Mesenchymal stem cell (in vitro differentiated cells and primary cell): ENCODE measurements around the gene TNPO1.

Experiments
- DNase-seq: peaks from one replicate; pipeline ENCODE4 v3.0.0-alpha.2; 2013
- H2AFZ ChIP-seq: one replicate; pipeline ENCODE4 v1.6.1; 2013; ENCODE audit warnings: low read depth, mild to moderate bottlenecking, control low read depth, inconsistent platforms, low read length, moderate library complexity
- H2AK5ac ChIP-seq: 2 replicates; pipeline ENCODE4 v1.6.1; 2013; ENCODE audit warnings: low read length, moderate library complexity, mild to moderate bottlenecking, inconsistent platforms; ENCODE audit not compliant: severe bottlenecking
- H2BK120ac ChIP-seq: one replicate; pipeline ENCODE4 v1.6.1; 2013; ENCODE audit warnings: low read depth, mild to moderate bottlenecking, inconsistent platforms, low read length, moderate library complexity
- H2BK12ac ChIP-seq, 2 experiments: one replicate each; pipeline ENCODE4 v1.6.1; 2013; ENCODE audit warnings: inconsistent platforms in 2 of 2, low read length in 2 of 2, mild to moderate bottlenecking in 2 of 2, moderate library complexity in 2 of 2, control low read depth in 1 of 2
- H2BK15ac ChIP-seq: one replicate; pipeline ENCODE4 v1.6.1; 2013; ENCODE audit warnings: mild to moderate bottlenecking, low read depth, inconsistent platforms; ENCODE audit not compliant: poor library complexity, severe bottlenecking
- H2BK5ac ChIP-seq: 2 replicates; pipeline ENCODE4 v1.6.1; 2013; ENCODE audit warnings: low read depth, mild to moderate bottlenecking, low read length, control low read depth, inconsistent platforms; ENCODE audit not compliant: poor library complexity, severe bottlenecking
- H3K14ac ChIP-seq, 2 experiments: one replicate each; pipeline ENCODE4 v1.6.1; 2013; ENCODE audit warnings: inconsistent platforms in 2 of 2, low read length in 2 of 2, control low read depth in 1 of 2, mild to moderate bottlenecking in 1 of 2, moderate library complexity in 1 of 2
- H3K18ac ChIP-seq, 2 experiments: one replicate each; pipeline ENCODE4 v1.6.1; 2013; ENCODE audit warnings: inconsistent platforms in 2 of 2, low read length in 2 of 2, control low read depth in 1 of 2, low read depth in 1 of 2, mild to moderate bottlenecking in 1 of 2
- H3K23ac ChIP-seq, 2 experiments: one replicate each; pipeline ENCODE4 v1.6.1; 2013; ENCODE audit warnings: inconsistent platforms in 2 of 2, low read length in 2 of 2, mild to moderate bottlenecking in 2 of 2, moderate library complexity in 2 of 2, control low read depth in 1 of 2
- H3K27ac ChIP-seq: 2 replicates; pipeline ENCODE4 v1.5.1; 2013; ENCODE audit warnings: mild to moderate bottlenecking, moderate library complexity, low read length, control low read depth, inconsistent platforms; ENCODE audit not compliant: poor library complexity, severe bottlenecking
- H3K27me3 ChIP-seq, 2 experiments: 2 replicates each; pipeline versions ENCODE4 v1.6.1 to v1.7.0; 2013; ENCODE audit warnings: low read length in 2 of 2, mild to moderate bottlenecking in 2 of 2, moderate library complexity in 2 of 2, control low read depth in 1 of 2, inconsistent platforms in 1 of 2; ENCODE audit not compliant: control insufficient read depth in 1 of 2, insufficient read depth in 1 of 2
- H3K36me3 ChIP-seq, 2 experiments: 2 replicates each; pipeline versions ENCODE4 v1.6.1 to v1.7.0; 2013; ENCODE audit warnings: low read length in 2 of 2, control low read depth in 1 of 2, inconsistent platforms in 1 of 2, low read depth in 1 of 2, mild to moderate bottlenecking in 1 of 2; ENCODE audit not compliant: insufficient read depth in 2 of 2, control insufficient read depth in 1 of 2
- H3K4ac ChIP-seq, 2 experiments: one replicate each; pipeline ENCODE4 v1.6.1; 2013; ENCODE audit warnings: inconsistent platforms in 2 of 2, low read length in 2 of 2, mild to moderate bottlenecking in 2 of 2, moderate library complexity in 2 of 2, control low read depth in 1 of 2, low read depth in 1 of 2
- H3K4me1 ChIP-seq: 2 replicates; pipeline ENCODE4 v1.6.1; 2013; ENCODE audit warnings: low read depth, low read length, control low read depth; ENCODE audit not compliant: control insufficient read depth, insufficient read depth
- H3K4me2 ChIP-seq: 2 replicates; pipeline ENCODE4 v1.6.1; 2013; ENCODE audit warnings: low read length, mild to moderate bottlenecking, inconsistent platforms; ENCODE audit not compliant: poor library complexity, severe bottlenecking
- H3K4me3 ChIP-seq, 2 experiments: 2 replicates each; pipeline versions ENCODE4 v1.5.1 to v1.7.0; 2013; ENCODE audit warnings: low read length in 2 of 2, mild to moderate bottlenecking in 2 of 2, control low read depth in 1 of 2, low read depth in 1 of 2; ENCODE audit not compliant: insufficient read depth in 1 of 2
- H3K79me1 ChIP-seq: replicated peaks from 2 replicates; pipeline ENCODE4 v1.6.1; 2013; ENCODE audit warnings: mild to moderate bottlenecking, control low read depth, low read length, inconsistent platforms; ENCODE audit not compliant: poor library complexity, severe bottlenecking
- H3K9ac ChIP-seq: 2 replicates; pipeline ENCODE4 v1.7.0; 2013; ENCODE audit warnings: mild to moderate bottlenecking, low read length, moderate library complexity
- H3K9me3 ChIP-seq: 2 replicates; pipeline ENCODE4 v1.7.0; 2013; ENCODE audit warnings: mild to moderate bottlenecking, low read length; ENCODE audit not compliant: control insufficient read depth
- H4K8ac ChIP-seq: one replicate; pipeline ENCODE4 v1.6.1; 2013; ENCODE audit warnings: inconsistent platforms, mild to moderate bottlenecking, low read length, moderate library complexity
- H4K91ac ChIP-seq: one replicate; pipeline ENCODE4 v1.6.1; 2013; ENCODE audit warnings: mild to moderate bottlenecking, low read length, inconsistent platforms
- WGBS: methylation state at CpG from one replicate; pipeline ENCODE4 v1.1.7; 2013; ENCODE audit warnings: mixed read lengths; 5-methylcytosine and 5-hydroxymethylcytosine counted together

Gene TNPO1

GRCh38 chr5:72908664-72909063, 92.2 kb downstream of the TNPO1 start:
- 100% methylated on average over 1 of the region's 6 CpGs for WGBS
- no peak overlapping the region for H2BK15ac ChIP-seq
- H3K9me3 ChIP-seq = no peaks in the 10 kb centered on the region
- no peak overlapping the region for H4K8ac ChIP-seq
- H3K36me3 ChIP-seq = peaks cover 19 to 95% of the 10 kb centered on the region in 2 experiments
- no peak for DNase-seq
- no peak overlapping the region for H3K18ac ChIP-seq
- no peak overlapping the region for H3K4me2 ChIP-seq
- no peak overlapping the region for H2BK5ac ChIP-seq
- no peak overlapping the region for H2AK5ac ChIP-seq
- H2BK12ac ChIP-seq = no peak overlapping the region
- no peak overlapping the region for H2BK120ac ChIP-seq
- H3K4me3 ChIP-seq = no peak overlapping the region
- no peak overlapping the region for H4K91ac ChIP-seq
- H3K4me1 ChIP-seq = no peaks in the 10 kb centered on the region
- H3K9ac ChIP-seq = no peak overlapping the region
- peaks cover 8% of the 10 kb centered on the region for H3K79me1 ChIP-seq
- H3K23ac ChIP-seq = no peak overlapping the region
- no peaks in the 10 kb centered on the region for H3K27me3 ChIP-seq
- H3K27ac ChIP-seq = no peak overlapping the region
- no peak overlapping the region for H3K14ac ChIP-seq
- no peak overlapping the region for H3K4ac ChIP-seq
- H2AFZ ChIP-seq = no peak overlapping the region

DNA sequence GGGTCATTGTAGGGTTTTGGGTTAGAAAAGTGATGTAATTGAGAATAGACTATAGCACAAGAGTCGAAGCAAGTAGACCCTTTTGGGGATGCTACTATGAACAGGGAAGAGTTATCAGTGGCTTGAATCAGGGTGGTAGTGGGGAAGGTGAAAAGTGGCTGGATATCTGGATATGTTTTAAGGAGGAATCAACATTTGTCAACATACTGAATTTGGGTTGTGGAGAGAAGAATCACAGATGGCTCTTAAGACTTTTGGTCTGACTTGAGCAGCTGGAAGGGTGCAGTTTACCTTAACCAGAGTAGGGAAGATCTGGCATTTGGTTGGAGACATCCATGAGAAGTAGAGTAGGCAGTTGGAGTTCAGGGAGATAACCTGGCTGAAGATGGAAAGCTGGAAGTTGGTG, 100.9 kb downstream of the TNPO1 start:
- no peak overlapping the region for H3K9ac ChIP-seq
- H2BK12ac ChIP-seq = no peak overlapping the region
- H3K36me3 ChIP-seq = peaks cover 3 to 31% of the 10 kb centered on the region in 2 experiments
- H3K9me3 ChIP-seq = no peaks in the 10 kb centered on the region
- 95% methylated on average over 1 of the region's 1 CpG for WGBS
- no peaks in the 10 kb centered on the region for H3K4me1 ChIP-seq
- H3K23ac ChIP-seq = no peak overlapping the region
- H3K4ac ChIP-seq = no peak overlapping the region
- no peak overlapping the region for H2AFZ ChIP-seq
- no peak overlapping the region for H2BK120ac ChIP-seq
- no peak for DNase-seq
- H3K4me3 ChIP-seq = no peak overlapping the region
- no peak overlapping the region for H2AK5ac ChIP-seq
- no peak overlapping the region for H2BK5ac ChIP-seq
- H3K18ac ChIP-seq = no peak overlapping the region
- no peak overlapping the region for H3K14ac ChIP-seq
- H3K27me3 ChIP-seq = no peaks in the 10 kb centered on the region
- no peak overlapping the region for H4K8ac ChIP-seq
- no peak overlapping the region for H3K27ac ChIP-seq
- H2BK15ac ChIP-seq = no peak overlapping the region
- no peaks in the 10 kb centered on the region for H3K79me1 ChIP-seq
- no peak overlapping the region for H4K91ac ChIP-seq
- no peak overlapping the region for H3K4me2 ChIP-seq

- Histone ChIP-seq H3K4me1 (no peaks in the 10 kb centered on the region), H3K23ac (no peak overlapping the region), H3K27ac (no peak overlapping the region), H2BK12ac (no peak overlapping the region), H2BK15ac (no peak overlapping the region), H3K9me3 (no peaks in the 10 kb centered on the region), H2AFZ (no peak overlapping the region), H4K91ac (no peak overlapping the region), H2AK5ac (no peak overlapping the region), H3K79me1 (no peaks in the 10 kb centered on the region), H3K4ac (no peak overlapping the region), H2BK120ac (no peak overlapping the region), H3K4me2 (no peak overlapping the region), H2BK5ac (no peak overlapping the region), H3K14ac (no peak overlapping the region), H3K36me3 (peaks cover 3 to 6% of the 10 kb centered on the region in 2 experiments), H4K8ac (no peak overlapping the region), H3K18ac (no peak overlapping the region), H3K4me3 (no peak overlapping the region), H3K9ac (peak overlapping the region; percentile 10), H3K27me3 (no peaks in the 10 kb centered on the region)
- WGBS = 40% methylated on average over 2 of the region's 4 CpGs
- peak; percentile 16 for DNase-seq
Observed at GRCh38 chr5:72920690-72921502, 104.4 kb downstream of the TNPO1 start.

GRCh38 chr5:72921886-72922285, 105.4 kb downstream of the TNPO1 start:
- H2BK5ac ChIP-seq = no peak overlapping the region
- H3K4ac ChIP-seq = no peak overlapping the region
- no peaks in the 10 kb centered on the region for H3K27me3 ChIP-seq
- H4K8ac ChIP-seq = no peak overlapping the region
- no peak overlapping the region for H3K23ac ChIP-seq
- no peak overlapping the region for H3K27ac ChIP-seq
- H3K14ac ChIP-seq = no peak overlapping the region
- H3K4me2 ChIP-seq = no peak overlapping the region
- H3K79me1 ChIP-seq = no peaks in the 10 kb centered on the region
- no peaks in the 10 kb centered on the region for H3K9me3 ChIP-seq
- H2BK120ac ChIP-seq = no peak overlapping the region
- peaks cover 0 to 6% of the 10 kb centered on the region in 2 experiments for H3K36me3 ChIP-seq
- no peaks in the 10 kb centered on the region for H3K4me1 ChIP-seq
- H2BK15ac ChIP-seq = no peak overlapping the region
- H3K9ac ChIP-seq = no peak overlapping the region
- no peak overlapping the region for H2AK5ac ChIP-seq
- WGBS = 100% methylated on average over 1 of the region's 2 CpGs
- H3K18ac ChIP-seq = no peak overlapping the region
- H2AFZ ChIP-seq = no peak overlapping the region
- H2BK12ac ChIP-seq = no peak overlapping the region
- no peak overlapping the region for H4K91ac ChIP-seq
- DNase-seq = no peak
- no peak overlapping the region for H3K4me3 ChIP-seq
